Activated T-cell treated with anti-CD3 and anti-CD28 coated beads, Interleukin-2, amount 50 U/mL, for 4 hours (primary cell): ENCODE measurements around the gene TIGD3. TPM values are rescaled to one million over a fixed set of nuclear protein-coding genes. Genes with fewer than 3 reads are reported as not detected.

ENCODE experiments used
- ATAC-seq, 2 donors: fragments of 200-7000 bp; cut with Tn5 transposase; one replicate each; pipeline ENCODE4 v1.10.0; 2021
- DNase-seq: peaks from one replicate; pipeline ENCODE4 v3.0.0-alpha.2; 2020
- H3K27me3 Mint-ChIP-seq: one replicate; pipeline ENCODE4 v1.8.0; 2021; ENCODE audit warnings: low read depth, mixed read lengths
- H3K36me3 Mint-ChIP-seq: one replicate; pipeline ENCODE4 v1.8.0; 2022; ENCODE audit warnings: mixed read lengths; ENCODE audit not compliant: insufficient read depth
- H3K4me1 Mint-ChIP-seq: one replicate; pipeline ENCODE4 v1.8.0; 2021; ENCODE audit warnings: low read depth, mixed read lengths
- H3K4me3 Mint-ChIP-seq: one replicate; pipeline ENCODE4 v1.8.0; 2021; ENCODE audit warnings: mild to moderate bottlenecking, moderate library complexity, mixed read lengths
- H3K9me3 Mint-ChIP-seq: one replicate; pipeline ENCODE4 v1.8.0; 2021; ENCODE audit warnings: mixed read lengths
- total RNA-seq, 3 donors: library from RNA; stranded (reverse); gene quantifications; one replicate each; pipeline ENCODE4 v1.2.1, GENCODE V29; 2021

The TIGD3 gene
- total RNA-seq, 3 donors from 2014 or later = 0.46 to 0.66 (median 0.50) TPM

DNA sequence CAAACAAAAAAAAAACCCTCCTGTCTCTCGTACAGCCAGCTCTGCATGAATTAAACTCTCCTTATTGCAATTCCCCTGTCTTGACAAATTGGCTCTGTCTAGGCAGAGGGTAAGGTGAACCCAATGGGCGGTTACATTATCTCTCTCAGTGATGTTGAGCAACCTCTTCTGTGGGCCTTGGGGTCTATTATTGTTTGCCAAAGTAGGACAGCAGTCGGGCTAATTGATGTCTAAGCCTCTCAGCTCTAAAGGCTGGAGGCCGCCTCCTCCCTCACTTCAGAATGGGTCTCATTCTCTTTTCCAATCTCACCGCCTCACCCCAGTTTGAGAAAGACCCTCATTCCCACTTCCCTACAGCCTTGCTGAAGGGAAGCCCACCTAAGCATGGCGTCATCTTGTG lies 29.2 kb downstream of the TIGD3 start:
- H3K4me3 Mint-ChIP-seq = peak overlapping the region; percentile 54
- H3K27me3 Mint-ChIP-seq = no peaks in the 10 kb centered on the region
- DNase-seq (no peak), ATAC-seq (no peak)
- no peaks in the 10 kb centered on the region for H3K9me3 Mint-ChIP-seq
- peaks cover 3% of the 10 kb centered on the region for H3K36me3 Mint-ChIP-seq
- H3K4me1 Mint-ChIP-seq = peaks cover 61% of the 10 kb centered on the region

GRCh38 chr11:65384301-65384889 lies 29.8 kb downstream of the TIGD3 start:
- Mint-ChIP-seq H3K9me3 (no peaks in the 10 kb centered on the region), H3K36me3 (peaks cover 3% of the 10 kb centered on the region), H3K27me3 (no peaks in the 10 kb centered on the region), H3K4me3 (peak overlapping the region; percentile 54), H3K4me1 (peaks cover 67% of the 10 kb centered on the region)
- no peak for ATAC-seq
- DNase-seq = no peak

- Mint-ChIP-seq H3K4me3 (peak within 1 kb of the TSS; percentile 94), H3K36me3 (peaks cover 3% of the 10 kb centered on the region), H3K27me3 (no peaks in the 10 kb centered on the region), H3K9me3 (no peaks in the 10 kb centered on the region), H3K4me1 (peaks cover 79% of the 10 kb centered on the region)
- peak; percentile 89 for DNase-seq
- peak; percentile 42 to 53 for ATAC-seq
Measured at GRCh38 chr11:65386307-65387140, 32.0 kb downstream of the TIGD3 start, which contains the start of gene FRMD8. Gene FRMD8 (plus strand): TSS chr11:65386637. CDS start chr11:65387037, 400 bp downstream.

DNA sequence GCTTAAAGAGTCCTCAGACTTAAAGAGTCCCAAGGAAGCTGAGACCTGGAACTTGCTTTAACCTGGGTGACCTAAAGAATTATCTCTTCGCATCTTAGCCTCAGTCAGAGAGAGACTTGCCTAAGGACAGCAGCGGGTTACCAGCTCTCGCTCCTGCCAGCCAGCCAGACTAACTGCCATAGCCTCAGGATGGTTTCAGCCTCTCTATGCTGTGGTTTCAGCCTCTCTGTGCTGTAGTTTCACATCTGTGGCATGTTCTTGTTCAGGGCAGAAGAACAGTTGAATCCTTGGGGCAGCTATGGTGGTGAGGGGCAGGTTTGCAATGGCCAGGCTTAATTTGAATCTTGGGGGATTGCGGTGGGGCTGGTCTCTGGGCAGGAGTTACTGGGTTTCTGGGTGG lies 34.2 kb downstream of the TIGD3 start:
- H3K4me1 Mint-ChIP-seq = peaks cover 63% of the 10 kb centered on the region
- DNase-seq = no peak
- no peaks in the 10 kb centered on the region for H3K27me3 Mint-ChIP-seq
- H3K36me3 Mint-ChIP-seq = peaks cover 3% of the 10 kb centered on the region
- peak overlapping the region; percentile 69 for H3K4me3 Mint-ChIP-seq
- no peaks in the 10 kb centered on the region for H3K9me3 Mint-ChIP-seq
- ATAC-seq = no peak

DNA sequence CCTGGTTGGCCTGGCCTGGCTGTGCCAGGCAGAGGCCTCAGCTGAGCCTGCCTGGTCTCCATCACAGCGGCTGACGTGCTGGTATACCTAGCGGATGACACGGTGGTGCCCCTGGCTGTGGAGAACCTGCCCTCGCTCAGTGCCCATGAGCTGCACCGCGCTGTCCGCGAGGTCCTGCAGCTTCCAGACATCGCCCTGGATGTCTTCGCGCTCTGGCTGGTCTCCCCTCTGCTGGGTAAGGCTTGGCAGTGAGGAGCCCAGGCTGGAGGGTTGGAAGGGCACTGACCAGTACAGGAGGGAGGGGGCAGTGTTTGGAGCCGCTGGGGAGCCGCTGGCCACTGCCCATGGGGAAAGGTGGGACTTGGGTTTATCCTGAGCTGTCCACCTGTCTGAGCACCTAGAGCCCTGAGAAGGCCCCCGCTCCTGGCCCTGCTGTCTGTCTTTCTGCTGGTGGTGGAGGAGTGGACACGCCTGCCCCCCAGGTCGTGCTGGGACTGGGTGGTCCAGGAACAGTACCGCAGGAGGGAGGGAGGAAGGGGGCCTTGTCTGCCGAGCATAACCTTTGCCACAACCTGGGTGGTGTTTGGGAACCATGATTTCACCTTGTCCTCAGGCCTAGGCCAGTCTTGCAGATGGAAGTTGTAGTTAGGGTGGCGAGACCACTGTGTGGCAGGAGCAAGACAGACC lies 34.9 kb downstream of the TIGD3 start:
- H3K4me3 Mint-ChIP-seq = no peak overlapping the region

GRCh38 chr11:65390099-65390941 lies 35.8 kb downstream of the TIGD3 start:
- Mint-ChIP-seq H3K4me1 (peaks cover 47% of the 10 kb centered on the region), H3K9me3 (no peaks in the 10 kb centered on the region), H3K27me3 (no peaks in the 10 kb centered on the region), H3K4me3 (no peak overlapping the region), H3K36me3 (peaks cover 3% of the 10 kb centered on the region)
- ATAC-seq = no peak
- DNase-seq = no peak

More for the DNA sequence above, 34.9 kb downstream of the TIGD3 start:
- DNase-seq = no peak
- H3K27me3 Mint-ChIP-seq = no peaks in the 10 kb centered on the region
- peaks cover 56% of the 10 kb centered on the region for H3K4me1 Mint-ChIP-seq
- no peak for ATAC-seq
- H3K36me3 Mint-ChIP-seq = peaks cover 3% of the 10 kb centered on the region
- no peaks in the 10 kb centered on the region for H3K9me3 Mint-ChIP-seq

DNA sequence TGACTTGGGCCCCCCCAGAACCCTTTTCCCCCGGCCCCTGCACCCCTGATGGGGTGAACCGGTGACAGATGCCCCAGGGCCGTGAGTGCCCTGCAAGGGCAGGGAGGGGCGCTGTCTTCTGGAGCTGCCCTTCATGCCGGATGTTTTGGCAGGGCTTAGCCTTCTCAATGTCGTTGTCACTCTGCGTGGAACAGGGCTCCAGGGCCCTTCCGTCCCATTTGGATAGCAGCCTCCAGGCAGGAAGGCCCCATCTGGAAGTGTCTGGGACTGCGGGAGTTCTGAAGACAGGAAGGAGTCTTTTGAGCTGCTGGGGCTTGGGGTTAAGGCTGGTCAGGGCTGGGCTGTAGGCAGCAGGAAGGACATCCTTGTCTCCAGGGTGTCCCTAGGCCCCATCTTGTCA lies 36.4 kb downstream of the TIGD3 start:
- Mint-ChIP-seq H3K4me1 (peaks cover 42% of the 10 kb centered on the region), H3K27me3 (no peaks in the 10 kb centered on the region), H3K4me3 (no peak overlapping the region), H3K9me3 (no peaks in the 10 kb centered on the region), H3K36me3 (peaks cover 3% of the 10 kb centered on the region)
- ATAC-seq = no peak
- no peak for DNase-seq

DNA sequence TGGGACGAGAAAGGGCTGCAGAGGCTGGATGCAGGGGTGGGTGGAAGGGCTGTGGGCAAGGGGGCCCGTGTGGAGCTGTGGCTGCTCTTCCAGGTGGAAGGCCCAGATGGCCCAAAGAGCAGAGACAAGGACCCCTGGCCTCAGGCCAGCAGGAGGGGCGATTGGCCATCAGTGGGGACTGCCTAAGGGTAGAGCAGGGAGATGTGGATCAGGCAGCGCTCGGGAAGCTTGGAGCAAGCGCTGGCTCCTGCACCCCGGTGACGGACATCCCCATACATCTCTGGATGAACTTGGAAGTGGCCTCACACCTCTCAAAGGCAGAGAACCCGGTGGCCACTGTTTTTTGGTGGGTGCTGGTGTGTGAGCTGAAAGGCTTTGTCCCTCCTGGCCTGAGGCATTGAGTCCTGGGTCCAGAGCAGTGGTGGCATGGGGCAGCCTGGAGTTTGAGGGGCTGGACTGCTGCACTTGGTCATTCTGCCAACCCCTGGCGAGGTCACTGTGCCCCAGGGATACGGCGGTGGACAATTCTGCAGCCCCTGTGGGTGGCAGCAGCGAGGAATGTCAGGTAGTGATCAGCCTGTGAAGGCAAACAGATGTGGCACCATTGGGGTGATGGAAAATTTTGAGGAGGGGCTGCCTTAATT lies 37.8 kb downstream of the TIGD3 start:
- Mint-ChIP-seq H3K9me3 (no peaks in the 10 kb centered on the region), H3K4me1 (peaks cover 36% of the 10 kb centered on the region), H3K4me3 (no peak overlapping the region), H3K36me3 (peaks cover 7% of the 10 kb centered on the region), H3K27me3 (no peaks in the 10 kb centered on the region)
- ATAC-seq = no peak
- DNase-seq = no peak

DNA sequence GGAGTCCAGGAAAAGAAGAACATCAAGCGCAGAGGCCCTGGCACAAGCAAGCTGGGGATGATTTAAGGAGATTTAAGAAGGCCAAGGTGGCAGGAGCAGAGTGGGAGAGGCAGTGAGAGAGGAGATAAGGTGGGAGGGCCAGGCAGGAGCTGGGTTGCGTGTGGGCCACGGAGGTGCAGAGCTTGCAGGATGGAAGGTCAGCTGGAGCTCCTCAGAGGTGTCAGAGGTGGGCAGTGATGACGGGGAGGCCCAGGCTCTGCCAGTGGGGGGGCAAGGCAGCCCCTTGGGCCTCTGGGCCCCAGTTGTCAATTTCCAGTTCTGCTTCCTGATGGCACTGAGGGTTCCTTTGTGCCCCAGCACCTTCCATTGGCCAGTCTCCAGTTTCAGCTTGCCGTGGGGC lies 38.3 kb downstream of the TIGD3 start:
- DNase-seq (no peak), ATAC-seq (no peak)
- peaks cover 33% of the 10 kb centered on the region for H3K4me1 Mint-ChIP-seq
- no peaks in the 10 kb centered on the region for H3K9me3 Mint-ChIP-seq
- H3K27me3 Mint-ChIP-seq = no peaks in the 10 kb centered on the region
- H3K4me3 Mint-ChIP-seq = no peak overlapping the region
- peaks cover 9% of the 10 kb centered on the region for H3K36me3 Mint-ChIP-seq

DNA sequence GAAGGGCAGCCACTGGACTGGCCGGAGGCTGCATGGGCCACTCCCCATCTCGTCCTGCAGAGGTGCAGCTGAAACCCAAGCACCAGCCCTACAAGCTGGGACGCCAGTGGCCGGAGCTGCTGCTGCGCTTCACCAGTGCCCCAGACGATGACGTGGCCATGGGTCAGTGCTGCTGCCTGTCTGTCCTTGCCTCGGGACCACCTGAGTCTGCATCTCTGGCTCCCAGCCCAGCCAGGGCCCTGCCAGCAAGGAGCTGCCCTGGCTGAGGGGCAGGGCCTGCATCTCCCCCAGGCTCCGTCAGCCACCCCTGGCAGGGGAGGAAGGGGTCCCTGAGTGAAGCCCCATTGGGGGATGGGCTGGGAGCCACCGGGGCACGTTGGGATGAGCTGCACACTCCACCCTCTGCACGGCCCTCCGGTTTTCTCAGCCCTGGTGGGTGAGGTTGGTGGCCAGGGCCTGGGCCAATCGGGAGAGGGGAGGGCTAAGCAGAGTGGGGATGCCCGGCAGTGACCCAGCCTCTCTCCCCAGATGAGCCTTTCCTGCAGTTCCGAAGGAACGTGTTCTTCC lies 39.0 kb downstream of the TIGD3 start:
- Mint-ChIP-seq H3K36me3 (peaks cover 10% of the 10 kb centered on the region), H3K4me3 (no peak overlapping the region), H3K9me3 (no peaks in the 10 kb centered on the region), H3K4me1 (peaks cover 26% of the 10 kb centered on the region), H3K27me3 (no peaks in the 10 kb centered on the region)
- no peak for DNase-seq
- no peak for ATAC-seq

- H3K27me3 Mint-ChIP-seq = no peaks in the 10 kb centered on the region
- no peak overlapping the region for H3K4me3 Mint-ChIP-seq
- H3K4me1 Mint-ChIP-seq = peaks cover 20% of the 10 kb centered on the region
- peaks cover 8% of the 10 kb centered on the region for H3K36me3 Mint-ChIP-seq
- DNase-seq (no peak), ATAC-seq (no peak)
- H3K9me3 Mint-ChIP-seq = no peaks in the 10 kb centered on the region
Measured at GRCh38 chr11:65394125-65394536, 39.6 kb downstream of the TIGD3 start.

- ATAC-seq (no peak), DNase-seq (no peak)
Measured at GRCh38 chr11:65395961-65396530, 41.5 kb downstream of the TIGD3 start.

More at GRCh38 chr11:65395961-65396530, 41.5 kb downstream of the TIGD3 start:
- Mint-ChIP-seq H3K9me3 (no peaks in the 10 kb centered on the region), H3K36me3 (peaks cover 8% of the 10 kb centered on the region), H3K4me3 (no peak overlapping the region), H3K27me3 (no peaks in the 10 kb centered on the region), H3K4me1 (peaks cover 5% of the 10 kb centered on the region)
